Vagina (tissue), 2 donors: ENCODE results near the gene TNS3. TPM values are rescaled to one million over a fixed set of nuclear protein-coding genes. Genes with fewer than 3 reads are reported as not detected.

Experiments
- DNase-seq, 2 donors: peaks; one replicate each; pipeline ENCODE4 v3.0.0-alpha.2; 2017; ENCODE audit errors: extremely low spot score in 2 of 2
- H3K27ac ChIP-seq: fragments of 200-600 bp; sonication (generic); one replicate; pipeline ENCODE4 v1.5.1; 2019
- H3K27me3 ChIP-seq: fragments of 200-600 bp; sonication (generic); one replicate; pipeline ENCODE4 v1.5.1; 2019
- H3K36me3 ChIP-seq, 2 donors: fragments of 200-600 bp; sonication (generic); one replicate each; pipeline ENCODE4 v1.5.1; 2017 to 2019
- H3K4me1 ChIP-seq: fragments of 200-600 bp; sonication (generic); one replicate; pipeline ENCODE4 v1.5.1; 2019
- H3K4me3 ChIP-seq, 2 donors: fragments of 200-600 bp; sonication (generic); 1 replicate in 1 of 2; 2 replicates in 1 of 2; pipeline ENCODE4 v1.5.1; 2016 to 2019
- H3K9me3 ChIP-seq: fragments of 200-600 bp; sonication (generic); one replicate; pipeline ENCODE4 v1.5.1; 2019
- POLR2A ChIP-seq, 2 donors: fragments of 450-650 bp; IDR thresholded peaks; one replicate each; pipeline ENCODE4 v1.6.1; 2017; ENCODE audit warnings: antibody characterized with exemption in 2 of 2, mild to moderate bottlenecking in 2 of 2, moderate library complexity in 2 of 2
- POLR2AphosphoS5 ChIP-seq, 2 donors: sonication (generic); formaldehyde crosslinking; IDR thresholded peaks; one replicate each; pipeline ENCODE4 v1.9.0; 2017; ENCODE audit warnings: antibody characterized with exemption in 2 of 2, mild to moderate bottlenecking in 2 of 2, low read depth in 1 of 2; ENCODE audit not compliant: insufficient read depth in 1 of 2
- intact Hi-C: fragments of 100-400 bp; cut with DNase I; formaldehyde crosslinking; loops from one replicate; pipeline ENCODE4 v1.15.1; 2023
- total RNA-seq: library from RNA; depleted of rRNA; stranded (reverse); fragments of >200 nt; gene quantifications from one replicate; pipeline ENCODE4 v1.2.3, GENCODE V29; 2016
- TF ChIP-seq, protein P1 (sequence below), 3 experiments: fragments of 450-650 bp in 2 of 3; fragments of 200-600 bp in 1 of 3; sonication (generic) in 1 of 3; IDR thresholded peaks; one replicate each; pipeline ENCODE4 v1.5.1; 2017 to 2019; ENCODE audit warnings: antibody characterized with exemption in 3 of 3, mild to moderate bottlenecking in 2 of 3, moderate library complexity in 2 of 3

The TNS3 gene
- total RNA-seq, 1 donor from 2014 or later, result 36.8 TPM

DNA sequence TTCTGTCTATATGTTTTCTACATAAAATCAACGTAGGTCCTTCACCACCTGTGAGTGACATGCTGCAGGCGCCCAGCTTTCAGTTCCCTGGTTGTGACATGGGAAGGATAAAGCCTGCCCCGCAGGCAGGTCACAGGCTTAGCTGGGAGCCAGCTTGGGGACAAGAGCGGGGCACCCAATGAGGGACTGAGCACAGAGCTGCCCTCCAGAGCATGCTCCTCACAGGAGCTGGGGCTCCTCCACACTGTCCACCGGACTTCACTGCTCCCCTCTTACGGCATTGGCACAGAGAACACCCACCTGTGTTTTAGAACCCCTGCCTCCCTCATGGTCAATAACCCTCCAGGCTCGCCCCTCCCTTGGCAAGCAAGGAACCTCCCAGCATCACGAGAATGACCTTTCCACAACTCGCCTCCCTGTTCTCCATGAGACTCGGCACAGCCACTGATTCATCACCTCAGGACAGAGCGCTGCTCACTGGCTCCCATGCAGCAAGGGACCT, 187.1 kb downstream of the TNS3 start:
- no peaks in the 10 kb centered on the region for H3K27me3 ChIP-seq
- TF ChIP-seq, protein P1, sequence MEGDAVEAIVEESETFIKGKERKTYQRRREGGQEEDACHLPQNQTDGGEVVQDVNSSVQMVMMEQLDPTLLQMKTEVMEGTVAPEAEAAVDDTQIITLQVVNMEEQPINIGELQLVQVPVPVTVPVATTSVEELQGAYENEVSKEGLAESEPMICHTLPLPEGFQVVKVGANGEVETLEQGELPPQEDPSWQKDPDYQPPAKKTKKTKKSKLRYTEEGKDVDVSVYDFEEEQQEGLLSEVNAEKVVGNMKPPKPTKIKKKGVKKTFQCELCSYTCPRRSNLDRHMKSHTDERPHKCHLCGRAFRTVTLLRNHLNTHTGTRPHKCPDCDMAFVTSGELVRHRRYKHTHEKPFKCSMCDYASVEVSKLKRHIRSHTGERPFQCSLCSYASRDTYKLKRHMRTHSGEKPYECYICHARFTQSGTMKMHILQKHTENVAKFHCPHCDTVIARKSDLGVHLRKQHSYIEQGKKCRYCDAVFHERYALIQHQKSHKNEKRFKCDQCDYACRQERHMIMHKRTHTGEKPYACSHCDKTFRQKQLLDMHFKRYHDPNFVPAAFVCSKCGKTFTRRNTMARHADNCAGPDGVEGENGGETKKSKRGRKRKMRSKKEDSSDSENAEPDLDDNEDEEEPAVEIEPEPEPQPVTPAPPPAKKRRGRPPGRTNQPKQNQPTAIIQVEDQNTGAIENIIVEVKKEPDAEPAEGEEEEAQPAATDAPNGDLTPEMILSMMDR (IDR thresholded peaks at IDR 0.05), result no peak
- TF ChIP-seq POLR2AphosphoS5 (IDR thresholded peaks at IDR 0.05; ENCODE audit: insufficient read depth in 1 of 2, low read depth in 1 of 2) (no peak), POLR2A (IDR thresholded peaks at IDR 0.05) (no peak)
- DNase-seq, result no peak
- H3K9me3 ChIP-seq, result no peaks in the 10 kb centered on the region
- intact Hi-C loops, result no loop called here
- no peak overlapping the region for H3K27ac ChIP-seq
- peaks cover 0 to 13% of the 10 kb centered on the region in 2 donors for H3K36me3 ChIP-seq
- no peak overlapping the region for H3K4me3 ChIP-seq
- no peaks in the 10 kb centered on the region for H3K4me1 ChIP-seq

DNA sequence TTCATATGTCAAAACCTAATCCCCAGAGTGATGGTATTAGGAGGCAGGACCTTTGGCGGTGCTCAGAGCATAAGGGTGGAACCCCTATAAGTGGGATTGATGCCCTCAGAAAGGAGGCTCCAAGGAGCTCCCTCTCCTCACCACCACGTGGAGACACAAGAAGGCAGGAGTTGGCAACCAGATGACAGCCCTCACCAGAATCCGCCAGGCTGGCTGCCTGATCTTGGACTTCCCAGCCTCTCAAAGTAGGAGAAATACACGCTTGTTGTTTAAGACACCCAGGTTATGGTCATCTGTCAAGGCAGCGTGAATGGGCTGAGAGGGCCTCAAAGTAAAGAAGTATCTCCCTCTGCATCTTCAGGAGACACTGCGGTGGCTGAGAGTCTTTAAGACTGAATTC, 187.7 kb downstream of the TNS3 start:
- TF ChIP-seq, protein P1 (IDR thresholded peaks at IDR 0.05), result no peak
- no peak for TF ChIP-seq POLR2A (IDR thresholded peaks at IDR 0.05)
- TF ChIP-seq POLR2AphosphoS5 (IDR thresholded peaks at IDR 0.05; ENCODE audit: insufficient read depth in 1 of 2, low read depth in 1 of 2), result no peak
- Histone ChIP-seq H3K36me3 (peaks cover 0 to 13% of the 10 kb centered on the region in 2 donors), H3K27me3 (no peaks in the 10 kb centered on the region), H3K9me3 (no peaks in the 10 kb centered on the region), H3K4me1 (no peaks in the 10 kb centered on the region), H3K27ac (no peak overlapping the region), H3K4me3 (no peak overlapping the region)
- no peak for DNase-seq
- intact Hi-C loops, result no loop called here

DNA sequence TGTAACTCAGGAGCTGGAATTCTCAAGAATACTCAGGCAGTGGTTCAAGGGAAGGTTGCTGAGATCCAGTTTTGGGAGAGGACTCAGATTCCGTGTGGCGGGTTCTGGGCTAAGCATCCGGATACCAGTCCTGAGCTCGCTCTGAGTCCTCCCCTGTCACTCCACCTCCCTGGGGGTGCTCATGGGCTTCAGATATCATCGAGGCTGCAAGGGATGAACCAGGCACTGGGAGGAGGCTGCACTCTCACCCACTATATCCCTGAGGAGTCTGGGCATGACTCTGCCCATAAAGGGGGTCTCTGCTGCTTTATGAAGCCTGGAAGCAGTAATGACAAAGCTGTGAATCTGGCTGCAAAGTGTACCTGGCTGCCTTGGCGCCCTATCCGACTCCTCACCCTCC, 188.5 kb downstream of the TNS3 start:
- Histone ChIP-seq H3K4me1 (no peaks in the 10 kb centered on the region), H3K9me3 (no peaks in the 10 kb centered on the region), H3K27me3 (no peaks in the 10 kb centered on the region), H3K36me3 (peaks cover 0 to 13% of the 10 kb centered on the region in 2 donors), H3K27ac (no peak overlapping the region), H3K4me3 (no peak overlapping the region)
- TF ChIP-seq POLR2AphosphoS5 (IDR thresholded peaks at IDR 0.05; ENCODE audit: insufficient read depth in 1 of 2, low read depth in 1 of 2) (no peak), POLR2A (IDR thresholded peaks at IDR 0.05) (no peak)
- TF ChIP-seq, protein P1 (IDR thresholded peaks at IDR 0.05), result no peak
- intact Hi-C loops, result no loop called here
- DNase-seq, result no peak

DNA sequence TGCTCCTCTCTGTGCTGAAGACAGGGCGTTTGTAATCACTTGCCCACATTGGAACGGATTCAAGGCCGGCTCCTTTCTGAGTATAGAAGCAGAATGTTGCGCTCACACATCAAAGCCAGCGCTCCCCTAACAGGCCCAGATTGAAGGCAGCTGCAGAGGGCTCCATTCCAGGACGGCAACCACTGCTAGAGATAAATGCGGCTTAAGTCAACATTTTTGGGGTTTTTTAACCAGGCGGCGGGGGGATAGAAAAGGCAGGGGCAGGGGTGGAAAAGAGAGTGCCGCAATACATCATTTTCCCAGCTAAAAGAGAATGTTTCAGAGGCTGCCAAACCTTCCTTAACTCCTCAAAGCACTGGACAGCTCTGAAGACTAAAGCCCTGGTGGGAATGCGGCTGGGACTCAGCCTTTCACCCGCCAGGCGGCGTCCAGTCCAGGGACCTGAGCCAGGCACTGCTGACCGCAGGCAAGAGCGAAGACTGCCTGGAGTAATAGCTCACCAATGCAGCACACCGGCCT, 189.6 kb downstream of the TNS3 start:
- Histone ChIP-seq H3K36me3 (peaks cover 0 to 13% of the 10 kb centered on the region in 2 donors), H3K27ac (no peak overlapping the region), H3K9me3 (no peaks in the 10 kb centered on the region), H3K4me3 (no peak overlapping the region), H3K27me3 (no peaks in the 10 kb centered on the region), H3K4me1 (no peaks in the 10 kb centered on the region)
- DNase-seq, result no peak
- intact Hi-C loops, result no loop called here
- TF ChIP-seq POLR2AphosphoS5 (IDR thresholded peaks at IDR 0.05; ENCODE audit: insufficient read depth in 1 of 2, low read depth in 1 of 2) (peak in 1 of 2 donors; percentile 67), POLR2A (IDR thresholded peaks at IDR 0.05) (no peak)
- TF ChIP-seq, protein P1 (IDR thresholded peaks at IDR 0.05), result peak; percentile 10 to 61 (median 25)

DNA sequence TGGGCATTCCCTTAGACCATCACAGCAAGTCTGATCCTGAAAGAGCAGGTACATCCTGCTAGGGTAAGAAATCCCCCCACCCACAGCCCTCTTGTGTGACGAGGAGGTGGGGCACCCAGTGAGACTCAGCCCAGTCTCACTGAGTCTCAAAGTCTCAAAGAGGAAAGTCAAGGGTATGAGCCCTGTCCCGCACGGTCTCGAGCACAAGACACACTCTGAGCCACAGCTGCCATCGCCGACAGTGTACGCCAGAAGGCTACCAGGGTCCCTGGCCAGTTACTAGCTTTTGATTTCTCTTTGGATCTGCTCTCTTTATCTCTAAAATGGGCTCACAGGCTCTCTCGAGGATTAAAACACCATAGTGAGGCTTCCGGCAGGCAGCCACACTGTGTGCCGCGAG, 190.2 kb downstream of the TNS3 start:
- TF ChIP-seq, protein P1 (IDR thresholded peaks at IDR 0.05), result no peak
- TF ChIP-seq POLR2A (IDR thresholded peaks at IDR 0.05) (no peak), POLR2AphosphoS5 (IDR thresholded peaks at IDR 0.05; ENCODE audit: insufficient read depth in 1 of 2, low read depth in 1 of 2) (no peak)
- no peak for DNase-seq
- Histone ChIP-seq H3K4me3 (no peak overlapping the region), H3K4me1 (no peaks in the 10 kb centered on the region), H3K27me3 (no peaks in the 10 kb centered on the region), H3K27ac (no peak overlapping the region), H3K36me3 (peaks cover 0 to 13% of the 10 kb centered on the region in 2 donors), H3K9me3 (no peaks in the 10 kb centered on the region)
- intact Hi-C loops, result no loop called here
